ENCODE data around the gene DOCK3.
A peak's percentile ranks its signal among the peaks of the same experiment; 100 is the strongest.
"Not testable (repeated sequence)": the region's sequence is repeated elsewhere in the genome, so short reads cannot be mapped to it uniquely, and the experiment has no call there.

The DOCK3 gene

GRCh38 chr3:51282931-51283330 is 608.2 kb downstream of the DOCK3 start:
- DNase-seq (ENCODE audit: low spot score) = no peak
- TF ChIP-seq CTCF (IDR thresholded peaks at IDR 0.05; ENCODE audit: extremely low read depth, missing control alignments) = no peak

GRCh38 chr3:51283421-51283820 is 608.7 kb downstream of the DOCK3 start:
- DNase-seq (ENCODE audit: low spot score) = no peak
- no peak for TF ChIP-seq CTCF (IDR thresholded peaks at IDR 0.05; ENCODE audit: extremely low read depth, missing control alignments)

- peak; percentile 44 for DNase-seq (ENCODE audit: low spot score)
- no peak for TF ChIP-seq CTCF (IDR thresholded peaks at IDR 0.05; ENCODE audit: extremely low read depth, missing control alignments)
These were observed 620.9 kb downstream of the DOCK3 start for GRCh38 chr3:51295625-51296024.

- no peak for DNase-seq (ENCODE audit: low spot score)
- TF ChIP-seq CTCF (IDR thresholded peaks at IDR 0.05; ENCODE audit: extremely low read depth, missing control alignments) = no peak
These were observed 622.6 kb downstream of the DOCK3 start for GRCh38 chr3:51297333-51297732.

GRCh38 chr3:51304230-51304629 is 629.5 kb downstream of the DOCK3 start:
- no peak for TF ChIP-seq CTCF (IDR thresholded peaks at IDR 0.05; ENCODE audit: extremely low read depth, missing control alignments)
- no peak for DNase-seq (ENCODE audit: low spot score)

GRCh38 chr3:51306093-51306492 is 631.4 kb downstream of the DOCK3 start:
- no peak for DNase-seq (ENCODE audit: low spot score)
- TF ChIP-seq CTCF (IDR thresholded peaks at IDR 0.05; ENCODE audit: extremely low read depth, missing control alignments) = no peak

GRCh38 chr3:51307458-51307857 is 632.7 kb downstream of the DOCK3 start:
- no peak for TF ChIP-seq CTCF (IDR thresholded peaks at IDR 0.05; ENCODE audit: extremely low read depth, missing control alignments)
- no peak for DNase-seq (ENCODE audit: low spot score)

GRCh38 chr3:51307945-51308607 is 633.3 kb downstream of the DOCK3 start:
- DNase-seq (ENCODE audit: low spot score) = not testable (repeated sequence)

All from GM20000 (cell line).